C4-2B (cell line): ENCODE data around the gene RACK1.
"Not testable (repeated sequence)": the region's sequence is repeated elsewhere in the genome, so short reads cannot be mapped to it uniquely, and the experiment has no call there.

Experiments
- H3K27ac ChIP-seq: fragments of 450-650 bp; 2 replicates; pipeline ENCODE4 v1.5.1; 2017
- ZFX ChIP-seq: fragments of 450-650 bp; IDR thresholded peaks from 2 replicates; pipeline ENCODE4 v1.6.1; 2017
- TF ChIP-seq, protein P1 (sequence below): fragments of 450-650 bp; conservative IDR thresholded peaks from 2 replicates; pipeline ENCODE4 v1.5.1; 2017; ENCODE audit warnings: mild to moderate bottlenecking

RACK1 gene

DNA sequence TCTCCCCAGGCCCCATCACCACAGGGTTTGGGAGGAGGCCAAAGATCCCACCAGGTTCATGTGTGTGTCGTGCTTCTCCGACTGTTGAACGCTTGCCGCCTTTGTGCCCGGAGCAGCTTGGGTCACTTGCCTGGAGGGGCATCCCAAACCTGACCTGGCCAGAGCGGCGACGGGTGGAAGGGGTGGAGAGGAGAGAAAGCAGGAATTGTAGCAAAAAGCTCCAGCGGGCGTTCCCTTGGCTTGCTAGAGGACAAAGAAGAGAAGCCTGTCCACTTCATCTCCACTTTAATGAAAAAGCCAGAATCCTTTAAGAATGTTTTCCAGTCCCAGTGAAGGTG, 23.6 kb downstream of the RACK1 start:
- no peak for TF ChIP-seq ZFX
- TF ChIP-seq, protein P1, sequence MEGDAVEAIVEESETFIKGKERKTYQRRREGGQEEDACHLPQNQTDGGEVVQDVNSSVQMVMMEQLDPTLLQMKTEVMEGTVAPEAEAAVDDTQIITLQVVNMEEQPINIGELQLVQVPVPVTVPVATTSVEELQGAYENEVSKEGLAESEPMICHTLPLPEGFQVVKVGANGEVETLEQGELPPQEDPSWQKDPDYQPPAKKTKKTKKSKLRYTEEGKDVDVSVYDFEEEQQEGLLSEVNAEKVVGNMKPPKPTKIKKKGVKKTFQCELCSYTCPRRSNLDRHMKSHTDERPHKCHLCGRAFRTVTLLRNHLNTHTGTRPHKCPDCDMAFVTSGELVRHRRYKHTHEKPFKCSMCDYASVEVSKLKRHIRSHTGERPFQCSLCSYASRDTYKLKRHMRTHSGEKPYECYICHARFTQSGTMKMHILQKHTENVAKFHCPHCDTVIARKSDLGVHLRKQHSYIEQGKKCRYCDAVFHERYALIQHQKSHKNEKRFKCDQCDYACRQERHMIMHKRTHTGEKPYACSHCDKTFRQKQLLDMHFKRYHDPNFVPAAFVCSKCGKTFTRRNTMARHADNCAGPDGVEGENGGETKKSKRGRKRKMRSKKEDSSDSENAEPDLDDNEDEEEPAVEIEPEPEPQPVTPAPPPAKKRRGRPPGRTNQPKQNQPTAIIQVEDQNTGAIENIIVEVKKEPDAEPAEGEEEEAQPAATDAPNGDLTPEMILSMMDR = no peak
- H3K27ac ChIP-seq = no peak overlapping the region

DNA sequence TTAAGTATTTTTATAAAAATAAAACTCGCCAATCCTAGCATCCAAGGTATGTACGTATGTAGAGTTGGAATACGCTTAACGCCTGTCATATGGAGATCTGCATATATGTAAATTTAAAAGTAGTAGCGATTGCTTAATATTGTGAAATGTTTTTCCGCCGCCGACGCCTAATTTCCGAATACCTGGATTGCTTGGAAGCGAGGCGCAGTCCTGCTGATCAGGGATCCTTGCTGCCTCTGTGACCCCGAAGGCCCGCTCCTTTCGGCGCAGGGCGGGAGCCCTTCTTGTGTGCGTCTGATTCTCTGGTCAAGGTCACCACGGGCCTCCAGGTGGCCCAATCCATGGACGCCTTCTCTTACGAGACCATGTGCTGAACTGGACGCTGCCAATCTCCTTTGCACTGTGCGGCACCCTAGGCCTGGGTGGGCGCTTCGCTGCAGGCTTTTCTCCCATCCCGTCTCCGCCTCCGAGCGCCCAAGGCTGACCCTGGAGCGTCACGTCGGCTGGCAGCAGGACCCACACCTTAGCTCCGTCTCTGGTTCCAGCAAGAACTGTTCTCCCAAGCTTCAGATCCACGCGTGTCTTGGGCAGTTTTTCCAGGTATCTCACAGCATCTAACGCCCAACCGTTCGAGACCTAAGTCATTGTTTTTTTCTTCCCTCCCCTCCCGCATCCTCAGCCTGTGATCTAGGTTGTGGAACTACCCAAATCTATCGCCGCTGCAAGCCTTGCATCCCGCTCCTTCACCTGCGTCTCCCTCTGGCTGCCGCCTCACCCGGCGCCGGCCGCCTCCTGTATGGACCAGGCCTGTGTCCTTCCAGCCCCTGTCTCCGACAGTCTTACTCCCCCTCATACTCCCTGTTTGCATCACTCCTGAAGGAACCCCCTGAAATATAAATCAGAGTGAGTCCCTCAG, 24.2 kb downstream of the RACK1 start:
- TF ChIP-seq, protein P1 = no peak
- TF ChIP-seq ZFX = no peak

DNA sequence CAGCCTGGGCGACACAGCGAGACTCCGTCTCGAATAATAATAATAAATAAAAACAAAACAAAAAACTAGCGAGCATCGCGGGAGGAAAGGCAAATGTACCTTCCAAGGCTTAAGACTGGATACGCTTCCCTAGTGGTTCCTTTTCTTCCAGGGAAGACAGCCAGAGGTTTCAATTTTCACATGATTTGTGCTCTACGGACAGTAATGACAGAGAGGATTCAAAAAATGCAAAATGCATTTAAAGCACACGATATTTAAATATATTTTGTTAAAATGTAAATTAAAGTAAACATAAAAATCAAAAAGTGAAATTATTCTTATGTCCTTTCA, 24.9 kb downstream of the RACK1 start:
- TF ChIP-seq ZFX = no peak
- TF ChIP-seq, protein P1 = no peak
- no peak overlapping the region for H3K27ac ChIP-seq

More for the DNA sequence above, 24.2 kb downstream of the RACK1 start:
- H3K27ac ChIP-seq = no peak overlapping the region

DNA sequence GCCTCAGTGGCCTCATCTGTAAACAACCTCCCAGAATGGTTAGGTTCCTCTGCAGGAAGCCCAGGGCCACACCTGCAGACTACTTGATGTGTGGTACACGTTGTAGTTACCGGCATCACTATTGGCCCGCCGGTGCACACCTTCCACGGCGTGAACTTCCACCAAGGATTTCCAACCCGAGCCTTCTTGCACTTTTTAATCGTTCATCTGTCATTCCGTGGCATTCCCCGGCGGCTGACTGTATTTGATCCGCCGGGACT, 26.0 kb downstream of the RACK1 start:
- TF ChIP-seq, protein P1 = no peak
- TF ChIP-seq ZFX = no peak
- peak overlapping the region; percentile 16; the same call in 1 of the 2 replicates for H3K27ac ChIP-seq

DNA sequence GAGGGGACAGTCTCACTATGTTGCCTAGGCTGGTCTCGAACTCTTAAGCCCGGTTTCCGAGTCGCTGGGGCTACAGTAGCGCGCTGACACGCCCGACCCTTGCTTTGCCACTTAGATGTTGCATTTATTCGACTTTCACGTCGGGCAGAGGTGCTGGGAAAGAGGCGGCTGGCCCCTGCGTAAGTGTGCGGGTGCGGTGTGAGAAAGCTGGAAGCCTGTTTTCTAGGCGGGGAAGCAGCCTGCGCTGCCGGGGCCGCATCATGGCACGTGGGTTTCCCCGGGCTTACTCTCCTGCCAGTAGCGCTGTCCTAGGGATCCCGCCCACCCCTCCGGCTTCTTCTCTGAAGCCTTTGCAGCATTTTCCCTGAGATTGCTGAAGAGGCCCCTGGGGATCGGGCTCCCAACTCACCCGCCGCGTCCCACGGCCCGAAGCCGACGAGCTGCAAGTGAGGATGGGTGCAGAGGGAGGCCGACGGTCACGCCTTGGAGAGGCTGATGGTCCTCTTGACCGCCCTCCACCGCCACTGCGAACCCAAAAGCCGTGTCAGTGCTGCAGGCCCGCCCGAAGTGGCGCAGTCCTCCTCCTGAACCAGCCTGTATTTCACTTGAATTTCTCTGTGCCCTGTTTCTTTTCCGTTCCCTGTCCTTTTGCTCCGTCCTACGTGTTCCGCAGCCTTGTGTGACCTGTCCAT, 26.4 kb downstream of the RACK1 start:
- TF ChIP-seq, protein P1 = no peak
- no peak for TF ChIP-seq ZFX
- peak overlapping the region; percentile 16; the same call in 1 of the 2 replicates for H3K27ac ChIP-seq

DNA sequence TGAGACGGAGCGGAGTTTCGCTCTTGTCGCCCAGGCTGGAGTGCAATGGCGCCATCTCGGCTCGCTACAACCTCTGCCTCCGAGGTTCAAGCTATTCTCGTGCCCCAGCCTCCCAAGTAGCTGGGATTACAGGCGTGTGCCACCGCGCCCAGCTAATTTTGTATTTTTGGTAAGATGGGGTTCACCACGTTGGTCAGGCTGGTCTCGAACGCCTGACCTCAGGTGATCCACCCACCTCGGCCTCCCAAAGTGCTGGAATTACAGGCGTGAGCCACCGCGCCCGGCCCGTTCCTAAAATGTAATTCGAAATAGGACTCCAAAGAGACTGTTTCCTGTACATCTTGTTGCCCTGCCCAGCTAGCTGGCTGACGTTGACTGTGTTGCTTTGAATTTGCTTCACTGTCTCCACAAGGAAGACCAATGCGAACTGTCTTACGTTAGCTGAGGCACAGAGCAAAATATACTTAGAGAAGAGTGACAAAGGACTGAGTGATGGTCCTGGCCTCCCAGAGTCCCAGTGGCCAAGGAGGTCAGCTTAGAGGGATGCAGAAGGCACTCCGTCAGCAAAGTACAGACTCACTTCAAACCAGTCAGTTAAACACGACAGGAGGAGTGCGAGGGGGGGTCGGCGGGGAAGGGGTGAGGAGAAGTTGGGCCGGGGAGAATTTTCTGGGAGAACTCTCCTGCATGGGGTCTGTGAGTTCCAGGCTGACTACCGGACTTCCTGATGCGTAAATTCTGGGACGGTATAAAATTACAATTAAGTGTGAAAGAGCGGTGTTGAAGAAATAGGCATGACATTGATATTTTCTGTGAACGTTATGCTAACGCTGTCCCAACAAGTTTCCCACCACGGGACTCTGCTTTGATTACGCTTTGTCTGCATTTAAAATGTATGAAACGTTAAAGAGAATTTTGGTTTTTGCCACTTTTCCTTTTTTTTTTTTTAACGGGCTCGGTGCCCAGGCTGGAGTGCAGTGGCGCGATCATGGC, 27.4 kb downstream of the RACK1 start:
- H3K27ac ChIP-seq = no peak overlapping the region
- TF ChIP-seq, protein P1 = no peak
- TF ChIP-seq ZFX = no peak

DNA sequence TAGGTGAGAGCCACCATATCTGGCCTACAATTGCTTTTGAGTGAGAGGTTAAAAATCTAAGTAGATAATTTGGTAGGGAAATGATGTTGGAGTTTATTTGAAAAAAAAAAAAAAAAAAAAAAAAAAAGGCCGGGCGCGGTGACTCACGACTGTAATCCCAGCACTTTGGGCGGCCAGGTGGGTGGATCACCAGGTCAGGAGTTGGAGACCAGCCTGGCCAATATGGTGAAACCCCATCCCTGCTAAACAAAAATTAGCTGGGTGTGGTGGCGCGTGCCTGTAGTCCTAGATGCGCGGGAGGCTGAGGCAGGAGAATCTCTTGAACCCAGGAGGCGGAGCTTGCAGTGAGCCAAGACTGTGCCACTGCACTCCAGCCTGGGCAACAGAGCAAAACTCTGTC, 29.5 kb downstream of the RACK1 start:
- not testable (repeated sequence) for H3K27ac ChIP-seq
